ENCODE measurements around the gene CLEC7A. TPM values are rescaled to one million over a fixed set of nuclear protein-coding genes. Genes with fewer than 3 reads are reported as not detected.
A peak's percentile ranks its signal among the peaks of the same experiment; 100 is the strongest.

CLEC7A gene
- total RNA-seq (2022) (not detected in 2 replicates), Bru-seq, nascent RNA (not detected), BruChase-seq, experiment 1, labeled RNA remaining after a 6-hour chase (not detected), BruChase-seq, experiment 2, labeled RNA remaining after a 2-hour chase (not detected)
- long read RNA-seq = 0 reads

- POLR2A ChIA-PET = interaction anchor here (1.6 kb wide), 1 partner anchor 9 kb away, joined by 4 read pairs; no protein-coding TSS in a partner anchor
- Mint-ChIP-seq H3K27me3 (ENCODE audit: insufficient read depth, unreplicated experiment) (no peaks in the 10 kb centered on the region), H3K27ac (ENCODE audit: low read depth, unreplicated experiment) (no peak within 1 kb of the TSS), H3K4me1 (ENCODE audit: insufficient read depth, unreplicated experiment) (no peaks in the 10 kb centered on the region), H3K4me3 (ENCODE audit: unreplicated experiment) (no peak within 1 kb of the TSS), H3K9me3 (ENCODE audit: unreplicated experiment) (no peaks in the 10 kb centered on the region), H3K36me3 (ENCODE audit: insufficient read depth, unreplicated experiment) (no peaks in the 10 kb centered on the region)
- TF ChIP-seq, protein P1, sequence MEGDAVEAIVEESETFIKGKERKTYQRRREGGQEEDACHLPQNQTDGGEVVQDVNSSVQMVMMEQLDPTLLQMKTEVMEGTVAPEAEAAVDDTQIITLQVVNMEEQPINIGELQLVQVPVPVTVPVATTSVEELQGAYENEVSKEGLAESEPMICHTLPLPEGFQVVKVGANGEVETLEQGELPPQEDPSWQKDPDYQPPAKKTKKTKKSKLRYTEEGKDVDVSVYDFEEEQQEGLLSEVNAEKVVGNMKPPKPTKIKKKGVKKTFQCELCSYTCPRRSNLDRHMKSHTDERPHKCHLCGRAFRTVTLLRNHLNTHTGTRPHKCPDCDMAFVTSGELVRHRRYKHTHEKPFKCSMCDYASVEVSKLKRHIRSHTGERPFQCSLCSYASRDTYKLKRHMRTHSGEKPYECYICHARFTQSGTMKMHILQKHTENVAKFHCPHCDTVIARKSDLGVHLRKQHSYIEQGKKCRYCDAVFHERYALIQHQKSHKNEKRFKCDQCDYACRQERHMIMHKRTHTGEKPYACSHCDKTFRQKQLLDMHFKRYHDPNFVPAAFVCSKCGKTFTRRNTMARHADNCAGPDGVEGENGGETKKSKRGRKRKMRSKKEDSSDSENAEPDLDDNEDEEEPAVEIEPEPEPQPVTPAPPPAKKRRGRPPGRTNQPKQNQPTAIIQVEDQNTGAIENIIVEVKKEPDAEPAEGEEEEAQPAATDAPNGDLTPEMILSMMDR (IDR thresholded peaks at IDR 0.05; ENCODE audit: unreplicated experiment) = no peak
- DNase-seq (ENCODE audit: unreplicated experiment) = no peak
- CTCF ChIA-PET = interaction anchor here (0.5 to 2.8 kb wide), 13 partner anchors 10 to 1013 kb away, joined by 3 to 11 read pairs (median 3); partner anchors contain the start of gene CLEC12B
- no TSS peak for BruUV-seq (replicated peaks)
- intact Hi-C loops (cut with micrococcal nuclease) = no loop called here
These were observed at the start of gene CLEC7A for GRCh38 chr12:10130042-10130441. TSS of gene CLEC7A (minus strand) at chr12:10130199. CDS start at chr12:10130082, 117 bp downstream.

- TF ChIP-seq, protein P1 (IDR thresholded peaks at IDR 0.05; ENCODE audit: unreplicated experiment) = no peak
- intact Hi-C loops (cut with micrococcal nuclease) = no loop called here
- Mint-ChIP-seq H3K4me1 (ENCODE audit: insufficient read depth, unreplicated experiment) (peaks cover 25% of the 10 kb centered on the region), H3K27me3 (ENCODE audit: insufficient read depth, unreplicated experiment) (no peaks in the 10 kb centered on the region), H3K4me3 (ENCODE audit: unreplicated experiment) (no peak overlapping the region), H3K9me3 (ENCODE audit: unreplicated experiment) (no peaks in the 10 kb centered on the region), H3K36me3 (ENCODE audit: insufficient read depth, unreplicated experiment) (no peaks in the 10 kb centered on the region), H3K27ac (ENCODE audit: low read depth, unreplicated experiment) (no peak overlapping the region)
- no peak for DNase-seq (ENCODE audit: unreplicated experiment)
- ChIA-PET CTCF (no interaction called here), POLR2A (interaction anchor here (0.8 kb wide), 1 partner anchor 19 kb away, joined by 3 read pairs; no protein-coding TSS in a partner anchor)
- no TSS peak for BruUV-seq (replicated peaks)
These were observed 49.8 kb upstream of the CLEC7A start for GRCh38 chr12:10179776-10180181.

DNA sequence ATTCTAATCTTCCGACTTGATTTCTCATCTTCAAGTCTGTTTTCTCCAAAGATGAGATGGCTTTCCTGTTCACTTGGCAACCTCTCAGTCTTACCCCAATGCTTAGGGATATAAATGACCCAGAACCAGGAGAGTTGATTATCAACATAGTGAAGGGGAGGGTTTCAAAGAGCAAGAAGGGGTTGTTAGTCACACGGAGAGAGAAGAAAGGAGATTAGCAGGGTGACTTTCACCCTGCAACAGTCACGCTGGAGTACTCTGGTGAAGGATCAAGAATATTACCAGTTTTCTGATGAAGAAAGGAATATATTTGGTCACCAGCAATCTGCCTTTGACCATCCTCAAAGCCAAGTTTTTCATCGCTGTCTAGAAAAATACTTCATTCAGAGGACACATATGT, 48.8 kb upstream of the CLEC7A start, which contains the start of gene TMEM52B:
Gene TMEM52B (plus strand): TSS at position 212 of the 400 bp plus-strand sequence. CDS start 543 bp downstream, outside the sequence.
- DNase-seq (ENCODE audit: unreplicated experiment) = no peak
- Mint-ChIP-seq H3K4me1 (ENCODE audit: insufficient read depth, unreplicated experiment) (peaks cover 25% of the 10 kb centered on the region), H3K27ac (ENCODE audit: low read depth, unreplicated experiment) (no peak within 1 kb of the TSS), H3K36me3 (ENCODE audit: insufficient read depth, unreplicated experiment) (no peaks in the 10 kb centered on the region), H3K27me3 (ENCODE audit: insufficient read depth, unreplicated experiment) (no peaks in the 10 kb centered on the region), H3K9me3 (ENCODE audit: unreplicated experiment) (no peaks in the 10 kb centered on the region), H3K4me3 (ENCODE audit: unreplicated experiment) (no peak within 1 kb of the TSS)
- intact Hi-C loops (cut with micrococcal nuclease) = no loop called here
- TF ChIP-seq, protein P1 (IDR thresholded peaks at IDR 0.05; ENCODE audit: unreplicated experiment) = no peak
- CTCF ChIA-PET = interaction anchor here (3.0 kb wide), 1 partner anchor 11 kb away, joined by 20 read pairs; no protein-coding TSS in a partner anchor
- POLR2A ChIA-PET = interaction anchor here (1.6 to 3.0 kb wide), 2 partner anchors 19 to 36 kb away, joined by 6 to 11 read pairs; no protein-coding TSS in a partner anchor
- BruUV-seq (replicated peaks) = no TSS peak

- CTCF ChIA-PET = interaction anchor here (0.6 to 3.6 kb wide), 9 partner anchors 14 to 46 kb away, joined by 3 to 31 read pairs (median 6); partner anchors contain the start of gene CLEC7A
- BruUV-seq (replicated peaks) = no TSS peak
- Mint-ChIP-seq H3K27ac (ENCODE audit: low read depth, unreplicated experiment) (no peak overlapping the region), H3K36me3 (ENCODE audit: insufficient read depth, unreplicated experiment) (no peaks in the 10 kb centered on the region), H3K9me3 (ENCODE audit: unreplicated experiment) (no peaks in the 10 kb centered on the region), H3K4me1 (ENCODE audit: insufficient read depth, unreplicated experiment) (peaks cover 19% of the 10 kb centered on the region), H3K27me3 (ENCODE audit: insufficient read depth, unreplicated experiment) (no peaks in the 10 kb centered on the region), H3K4me3 (ENCODE audit: unreplicated experiment) (no peak overlapping the region)
- TF ChIP-seq, protein P1 (IDR thresholded peaks at IDR 0.05; ENCODE audit: unreplicated experiment) = no peak
- DNase-seq (ENCODE audit: unreplicated experiment) = peak; percentile 60
- intact Hi-C loops (cut with micrococcal nuclease) = no loop called here
- POLR2A ChIA-PET = interaction anchor here (0.8 to 3.0 kb wide), 7 partner anchors 10 to 38 kb away, joined by 3 to 16 read pairs (median 4); no protein-coding TSS in a partner anchor
These were observed 46.0 kb upstream of the CLEC7A start for GRCh38 chr12:10175846-10176636.

All from MCF 10A (cell line).